Effector CD4-positive, alpha-beta T cell (primary cell): Measurements from ENCODE around the gene FAM174A.

Experiments used
- DNase-seq: peaks from one replicate; pipeline ENCODE4 v3.0.0-alpha.2; 2020
- total RNA-seq: gene quantifications from one replicate; lab custom pipeline; 2026; lab: John Stamatoyannopoulos, UW

The FAM174A gene
- 7.5 reads per million, percentile 26 among the genes with 10 or more reads in this experiment for total RNA-seq

- peak; percentile 95 for DNase-seq
Observed at GRCh38 chr5:100535060-100536005, at the start of gene FAM174A. TSS of gene FAM174A (plus strand) at chr5:100535374. CDS start at chr5:100535531, 157 bp downstream.

- DNase-seq, result no peak
Observed at GRCh38 chr5:100493996-100494395, 41.2 kb upstream of the FAM174A start.

GRCh38 chr5:100496296-100496695 lies 38.9 kb upstream of the FAM174A start:
- no peak for DNase-seq

DNA sequence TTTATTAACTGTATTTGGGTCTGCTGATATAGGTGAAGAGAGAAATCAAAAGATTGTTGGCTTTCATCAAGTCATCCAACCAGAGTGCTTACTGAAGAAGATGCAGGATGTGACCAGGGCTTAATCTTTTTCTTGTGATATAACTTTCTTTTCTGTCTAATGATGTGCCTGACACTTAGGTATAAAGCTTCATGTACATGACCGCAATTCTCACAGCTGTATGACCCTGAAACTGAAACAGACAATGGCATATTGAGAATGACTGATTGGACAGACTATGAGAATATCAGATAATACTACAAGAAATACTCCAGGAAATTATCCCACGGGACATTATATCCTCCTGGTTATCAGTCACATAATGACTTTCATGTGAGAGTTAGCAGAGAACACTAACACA lies 32.5 kb upstream of the FAM174A start:
- DNase-seq, result no peak

GRCh38 chr5:100505984-100506670 lies 29.0 kb upstream of the FAM174A start:
- no peak for DNase-seq

GRCh38 chr5:100516285-100516684 lies 18.9 kb upstream of the FAM174A start:
- DNase-seq, result no peak

GRCh38 chr5:100517301-100517974 lies 17.7 kb upstream of the FAM174A start:
- no peak for DNase-seq

GRCh38 chr5:100518377-100518776 lies 16.8 kb upstream of the FAM174A start:
- no peak for DNase-seq

DNA sequence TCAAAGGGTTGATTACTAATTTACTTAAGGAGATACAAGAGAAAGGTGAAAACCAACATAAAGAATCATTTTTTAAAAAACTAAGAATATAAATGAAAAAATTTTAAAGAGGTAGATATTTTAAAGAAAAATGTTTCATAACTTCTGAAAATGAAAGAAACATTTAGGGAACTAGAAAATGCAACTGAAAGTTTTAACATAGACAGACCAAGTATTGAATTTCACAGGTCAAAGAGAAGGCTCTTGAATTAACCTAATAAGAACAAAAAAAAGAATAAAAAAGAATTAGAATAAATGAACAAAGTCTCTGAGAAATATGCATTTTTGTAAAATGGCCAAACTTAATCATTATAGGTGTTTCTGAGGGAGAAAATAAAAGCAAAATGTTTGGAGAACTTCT lies 16.1 kb upstream of the FAM174A start:
- DNase-seq, result no peak

DNA sequence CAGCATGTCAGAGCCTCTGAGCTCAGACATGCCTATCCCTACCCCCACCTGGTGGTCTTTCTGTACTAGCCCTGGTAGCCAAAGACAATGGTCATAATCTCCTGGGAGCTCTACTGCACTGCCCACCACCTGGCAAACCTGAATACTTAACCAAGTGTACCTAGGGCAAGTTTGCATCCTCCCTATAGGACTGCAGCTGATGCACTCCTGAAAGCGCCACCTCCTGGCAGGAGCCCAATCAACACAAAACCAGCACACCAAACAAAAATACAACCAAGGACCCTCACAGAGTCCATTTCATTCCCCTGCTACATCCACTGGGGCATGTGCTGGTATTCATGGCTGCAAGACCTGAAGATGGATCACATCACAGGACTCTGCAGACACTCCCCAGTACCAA lies 14.8 kb upstream of the FAM174A start:
- DNase-seq, result no peak

DNA sequence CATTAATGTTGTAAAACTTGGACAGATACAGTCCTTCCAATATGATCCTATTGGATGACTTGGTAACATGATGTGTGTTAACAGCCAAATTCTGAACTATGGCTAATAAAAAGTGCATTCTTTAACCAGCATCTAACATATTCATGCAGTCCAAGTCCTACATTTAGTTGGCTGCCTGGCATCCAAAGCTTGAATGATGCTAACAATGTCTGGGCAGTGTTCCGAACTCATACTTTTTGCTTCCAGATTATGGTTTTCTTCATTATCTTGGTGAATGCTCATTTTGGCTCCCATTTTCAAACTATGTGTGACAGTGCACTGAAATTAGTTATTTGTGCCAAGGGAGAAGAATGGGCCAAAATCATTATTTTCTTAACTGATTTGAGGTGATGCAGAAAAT lies 2.8 kb downstream of the FAM174A start:
- DNase-seq, result no peak

GRCh38 chr5:100539519-100539918 lies 4.3 kb downstream of the FAM174A start:
- no peak for DNase-seq

GRCh38 chr5:100542086-100542485 lies 6.9 kb downstream of the FAM174A start:
- no peak for DNase-seq

- DNase-seq, result no peak
Observed at GRCh38 chr5:100546001-100546400, 10.8 kb downstream of the FAM174A start.

- DNase-seq, result no peak
Observed at GRCh38 chr5:100550531-100551051, 15.4 kb downstream of the FAM174A start.

- no peak for DNase-seq
Observed at GRCh38 chr5:100551183-100551582, 16.0 kb downstream of the FAM174A start.

- DNase-seq, result no peak
Observed at GRCh38 chr5:100553209-100553608, 18.0 kb downstream of the FAM174A start.

DNA sequence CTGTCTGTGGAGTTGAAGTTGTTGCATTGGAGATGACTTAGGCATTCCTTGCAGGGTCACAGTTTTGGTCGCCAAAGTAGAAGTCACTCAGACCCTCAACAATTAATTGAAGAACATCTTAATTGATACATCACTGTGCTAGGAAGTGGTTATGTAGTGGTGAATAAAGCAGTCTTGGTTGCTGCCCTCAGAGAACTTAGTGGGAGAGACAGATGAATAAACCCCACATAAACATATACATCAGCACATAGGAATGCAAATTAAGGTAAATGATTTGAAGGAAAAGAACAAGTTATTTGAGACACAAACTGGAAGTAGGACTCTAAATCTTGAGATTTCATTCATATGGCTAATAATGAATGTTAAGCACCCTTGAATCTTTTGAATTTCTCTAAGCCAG lies 25.7 kb downstream of the FAM174A start:
- no peak for DNase-seq

DNA sequence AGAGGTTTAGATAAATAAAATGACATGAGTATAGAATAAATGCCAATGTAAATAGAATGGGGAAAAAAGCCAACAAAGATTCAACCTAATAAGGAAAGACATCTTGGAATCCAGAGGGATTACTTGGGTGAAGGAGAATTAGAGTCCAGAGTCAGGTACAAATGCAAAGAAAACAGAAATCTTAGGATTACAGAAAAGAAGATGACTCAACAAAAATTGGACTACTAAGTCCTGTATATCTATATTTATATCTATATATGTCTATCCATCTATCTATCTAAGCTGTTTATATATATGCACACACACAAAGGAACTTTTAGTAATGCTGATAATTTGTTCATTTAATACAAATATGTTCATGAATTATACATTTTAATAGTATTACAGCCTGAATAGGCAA lies 27.6 kb downstream of the FAM174A start:
- DNase-seq, result no peak

DNA sequence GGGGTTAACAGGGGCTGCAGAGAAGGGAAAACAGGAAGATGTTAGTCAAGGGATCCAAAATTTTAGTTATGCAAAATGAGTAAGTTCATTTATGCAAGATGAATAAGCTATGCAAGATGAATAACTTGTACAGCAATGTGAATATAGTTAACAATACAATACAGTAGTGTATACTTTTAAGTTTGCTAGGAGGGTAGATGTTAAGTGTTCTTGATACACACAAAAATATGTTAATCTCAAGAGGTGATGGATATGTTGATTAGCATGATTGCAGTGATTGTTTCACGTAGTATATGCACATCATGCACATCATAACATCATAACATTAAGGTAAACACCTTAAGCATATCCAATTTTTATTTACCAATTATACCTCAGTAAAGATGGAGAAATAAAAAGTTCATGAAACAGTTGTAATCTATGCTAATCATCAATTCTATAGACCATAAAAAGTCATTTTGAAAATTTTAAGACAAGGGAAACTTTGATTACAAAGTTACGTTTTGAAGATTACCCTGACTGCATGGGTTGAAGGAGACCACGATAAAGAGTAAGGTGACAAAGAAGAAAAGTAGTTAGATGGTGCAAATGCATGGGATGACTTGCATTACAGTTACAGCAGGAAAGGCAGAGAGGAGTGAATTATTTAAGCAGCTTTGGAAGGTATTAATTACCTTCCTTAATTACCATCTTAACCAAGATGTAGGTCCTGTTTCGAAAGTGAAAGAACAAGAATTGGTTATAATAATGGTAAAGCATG lies 31.4 kb downstream of the FAM174A start:
- no peak for DNase-seq

- no peak for DNase-seq
Observed at GRCh38 chr5:100574716-100575115, 39.5 kb downstream of the FAM174A start.

DNA sequence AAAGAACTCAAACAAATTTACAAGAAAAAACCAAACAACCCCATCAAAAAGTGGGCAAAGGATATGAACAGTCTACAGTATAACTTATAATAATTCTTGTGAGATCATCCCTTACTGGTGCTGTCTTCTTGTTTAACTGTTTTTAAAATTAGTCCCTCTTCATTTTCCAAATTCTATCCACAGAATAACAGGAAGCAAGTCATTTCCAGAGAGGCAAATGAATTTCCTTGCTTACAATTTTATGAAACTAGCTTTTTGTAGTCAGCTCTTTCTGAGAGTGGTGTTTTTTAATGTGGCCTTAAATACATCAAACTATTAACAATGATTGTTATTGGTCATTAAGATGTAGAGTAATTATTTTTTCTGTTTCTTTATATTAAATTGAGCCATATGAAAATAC lies 40.6 kb downstream of the FAM174A start:
- DNase-seq, result no peak
